Body of pancreas (tissue), 4 donors: ENCODE data around the gene DTNA.

ENCODE experiments used
- POLR2A ChIP-seq, 3 donors: fragments of 450-650 bp; IDR thresholded peaks; one replicate each; pipeline ENCODE4 v1.6.1; 2016; ENCODE audit warnings: antibody characterized with exemption in 3 of 3, mild to moderate bottlenecking in 2 of 3
- TF ChIP-seq, protein P1 (sequence below), 7 experiments: fragments of 450-650 bp in 4 of 7; fragments of 200-600 bp in 3 of 7; sonication (generic) in 3 of 7; IDR thresholded peaks; one replicate each; pipeline ENCODE4 v1.5.1; 2016 to 2019; ENCODE audit warnings: antibody characterized with exemption in 7 of 7

DNA sequence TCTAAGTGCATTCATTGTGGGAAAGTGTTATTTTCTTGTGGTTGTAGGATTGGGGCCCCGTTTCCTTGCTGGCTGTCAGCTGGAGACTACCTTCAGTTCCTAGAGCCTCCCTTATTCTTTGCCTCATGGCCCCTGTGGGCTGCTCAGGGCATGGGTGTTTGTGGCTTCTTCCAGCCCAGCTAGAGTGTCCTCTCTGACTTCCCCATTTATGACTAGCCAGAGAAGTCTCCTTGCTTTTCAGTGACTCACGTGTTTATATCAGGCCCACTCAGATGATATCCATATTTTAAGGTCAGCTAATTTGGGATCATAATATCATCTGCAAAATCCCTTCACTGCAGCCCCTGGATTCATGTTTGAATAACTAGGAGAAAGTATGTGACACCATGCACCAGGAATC is 62.8 kb downstream of the DTNA start:
- TF ChIP-seq, protein P1, sequence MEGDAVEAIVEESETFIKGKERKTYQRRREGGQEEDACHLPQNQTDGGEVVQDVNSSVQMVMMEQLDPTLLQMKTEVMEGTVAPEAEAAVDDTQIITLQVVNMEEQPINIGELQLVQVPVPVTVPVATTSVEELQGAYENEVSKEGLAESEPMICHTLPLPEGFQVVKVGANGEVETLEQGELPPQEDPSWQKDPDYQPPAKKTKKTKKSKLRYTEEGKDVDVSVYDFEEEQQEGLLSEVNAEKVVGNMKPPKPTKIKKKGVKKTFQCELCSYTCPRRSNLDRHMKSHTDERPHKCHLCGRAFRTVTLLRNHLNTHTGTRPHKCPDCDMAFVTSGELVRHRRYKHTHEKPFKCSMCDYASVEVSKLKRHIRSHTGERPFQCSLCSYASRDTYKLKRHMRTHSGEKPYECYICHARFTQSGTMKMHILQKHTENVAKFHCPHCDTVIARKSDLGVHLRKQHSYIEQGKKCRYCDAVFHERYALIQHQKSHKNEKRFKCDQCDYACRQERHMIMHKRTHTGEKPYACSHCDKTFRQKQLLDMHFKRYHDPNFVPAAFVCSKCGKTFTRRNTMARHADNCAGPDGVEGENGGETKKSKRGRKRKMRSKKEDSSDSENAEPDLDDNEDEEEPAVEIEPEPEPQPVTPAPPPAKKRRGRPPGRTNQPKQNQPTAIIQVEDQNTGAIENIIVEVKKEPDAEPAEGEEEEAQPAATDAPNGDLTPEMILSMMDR (IDR thresholded peaks at IDR 0.05) = no peak
- no peak for TF ChIP-seq POLR2A (IDR thresholded peaks at IDR 0.05)
